K562 (cell line): ENCODE measurements around the gene IFNGR1. TPM values are rescaled to one million over a fixed set of nuclear protein-coding genes. Genes with fewer than 3 reads are reported as not detected.

Experiments
- CEBPB ChIP-seq: fragments of 450-650 bp; IDR thresholded peaks from 2 replicates; pipeline ENCODE4 v1.6.1; 2016; ENCODE audit warnings: missing genetic modification characterization, missing compliant biosample characterization
- HDAC8 ChIP-seq: fragments of 450-650 bp; IDR thresholded peaks from 2 replicates; pipeline ENCODE4 v1.6.1; 2016; ENCODE audit warnings: mild to moderate bottlenecking, missing genetic modification characterization, moderate library complexity, missing compliant biosample characterization
- JUND ChIP-seq, 2 experiments: IDR thresholded peaks; 2 replicates in 1 of 2; 3 replicates in 1 of 2; pipeline ENCODE4 v1.6.1; 2011; ENCODE audit warnings: borderline replicate concordance in 2 of 2, low read depth in 2 of 2, low read length in 2 of 2, improper control_type of control experiment in 1 of 2, missing biosample characterization in 1 of 2, missing genetic modification characterization in 1 of 2, missing genetic modification reagents in 1 of 2
- MBD1 ChIP-seq: fragments of 250-450 bp; sonication (Bioruptor Pico); IDR thresholded peaks from 2 replicates; pipeline ENCODE4 v1.8.0; 2022; ENCODE audit warnings: inconsistent platforms
- MCM7 ChIP-seq, 2 experiments: fragments of 450-650 bp; IDR thresholded peaks; 2 replicates each; pipeline ENCODE4 v1.6.1; 2016 to 2018
- MNT ChIP-seq, 2 experiments: fragments of 450-650 bp; conservative IDR thresholded peaks; 2 replicates each; pipeline ENCODE4 v1.6.1; 2017; ENCODE audit warnings: mild to moderate bottlenecking in 2 of 2, moderate library complexity in 2 of 2
- MTF1 ChIP-seq: fragments of 250-450 bp; sonication (Bioruptor Pico); IDR thresholded peaks from 2 replicates; pipeline ENCODE4 v1.9.0; 2021; ENCODE audit warnings: moderate library complexity, mild to moderate bottlenecking, inconsistent platforms, borderline replicate concordance
- NUFIP1 ChIP-seq: fragments of 450-650 bp; IDR thresholded peaks from 2 replicates; pipeline ENCODE4 v1.6.1; 2018; ENCODE audit not compliant: partially characterized antibody
- PATZ1 ChIP-seq: fragments of 250-450 bp; sonication (Bioruptor Pico); IDR thresholded peaks from 2 replicates; pipeline ENCODE4 v1.5.0; 2020; ENCODE audit warnings: mild to moderate bottlenecking, borderline replicate concordance
- POLR2AphosphoS5 ChIP-seq: IDR thresholded peaks from 2 replicates; pipeline ENCODE4 v1.6.1; 2011; ENCODE audit warnings: mild to moderate bottlenecking, low read depth, low read length, moderate library complexity; ENCODE audit not compliant: control insufficient read depth, insufficient read depth
- SOX6 ChIP-seq: fragments of 450-650 bp; IDR thresholded peaks from 2 replicates; pipeline ENCODE4 v1.6.1; 2014; ENCODE audit warnings: mild to moderate bottlenecking
- SP2 ChIP-seq: IDR thresholded peaks from 2 replicates; pipeline ENCODE4 v1.6.1; 2011; ENCODE audit warnings: mild to moderate bottlenecking, low read depth, low read length, moderate library complexity; ENCODE audit not compliant: poor library complexity, severe bottlenecking; ENCODE audit errors: extremely low read depth
- ZNF143 ChIP-seq: sonication (generic); formaldehyde crosslinking; IDR thresholded peaks from 2 replicates; pipeline ENCODE4 v1.9.0; 2022; ENCODE audit warnings: mild to moderate bottlenecking, missing genetic modification reagents
- ZNF311 ChIP-seq: fragments of 250-450 bp; sonication (Bioruptor Pico); IDR thresholded peaks from 2 replicates; pipeline ENCODE4 v1.4.0; 2020; ENCODE audit warnings: mild to moderate bottlenecking, moderate library complexity
- polyA plus RNA-seq, 8 experiments: library from polyadenylated mRNA; depleted of rRNA in 4 of 8; stranded (reverse) in 5 of 8; unstranded in 3 of 8; fragments of >200 nt; fragmentation: Nextera tagmentation in 2 of 8; fragmentation: Illumina TruSeq in 1 of 8; extraction: Ambion mirVana in 2 of 8; extraction: Trizol in 1 of 8; gene quantifications; 2 replicates each; pipeline versions ENCODE4 v1.2.1 to v1.2.3, GENCODE V29; 2011 to 2014; ENCODE audit warnings: inconsistent platforms in 1 of 8, missing spikeins in 1 of 8
- total RNA-seq, 7 experiments: library from RNA; depleted of rRNA in 6 of 7; stranded (reverse); fragments of >200 nt in 6 of 7; fragmentation: Illumina TruSeq in 2 of 7; extraction: Trizol in 2 of 7; gene quantifications; 2 replicates each; pipeline versions ENCODE4 v1.2.1 to v1.2.3, GENCODE V29; 2011 to 2021; ENCODE audit warnings: low replicate concordance in 1 of 7
- TF ChIP-seq, protein P1 (sequence below), 3 experiments: fragments of 200-800 bp in 1 of 3; sonication (Bioruptor generic) in 1 of 3; sonication (generic) in 1 of 3; formaldehyde crosslinking in 1 of 3; IDR thresholded peaks; 2 replicates each; pipeline versions ENCODE4 v1.6.1 to v1.8.0; 2016 to 2022; ENCODE audit warnings: mild to moderate bottlenecking in 2 of 3, missing compliant biosample characterization in 2 of 3, missing genetic modification characterization in 2 of 3, missing genetic modification reagents in 1 of 3
- TF ChIP-seq, protein P2 (sequence below): fragments of 250-450 bp; sonication (Bioruptor Pico); IDR thresholded peaks from 2 replicates; pipeline ENCODE4 v1.5.0; 2021
- TF ChIP-seq, protein P3 (sequence below): fragments of 450-650 bp; IDR thresholded peaks from one replicate; pipeline ENCODE4 v1.6.1; 2018; ENCODE audit warnings: mild to moderate bottlenecking, moderate library complexity; ENCODE audit not compliant: partially characterized antibody

IFNGR1 gene
- total and polyA plus RNA-seq, 9 of the 15 experiments (the other 6 are each of a cell fraction or from before 2014, with no cell fraction given): 14.7 to 47.0 (median 26.7) TPM

DNA sequence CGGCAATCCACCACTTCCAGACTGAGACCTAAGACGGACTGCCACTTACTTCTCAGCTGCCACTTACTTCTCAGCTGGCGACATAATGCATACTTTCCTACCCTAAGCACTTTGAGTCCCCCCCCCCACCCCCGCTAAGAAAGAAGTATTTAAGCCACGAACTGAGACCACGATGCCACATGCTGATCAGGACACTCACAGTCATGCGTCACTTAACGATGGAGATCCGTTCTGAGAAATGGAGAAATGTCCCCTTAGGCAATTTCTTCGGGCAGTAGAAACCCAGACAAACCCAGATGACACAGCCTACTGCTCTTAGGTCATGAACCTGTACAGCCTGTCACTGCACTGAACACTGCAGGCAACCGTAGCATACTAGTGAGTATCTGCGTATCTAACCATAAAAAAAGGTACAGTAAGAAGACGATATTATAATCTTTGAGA lies 690 bp downstream of the IFNGR1 start (continued):
- TF ChIP-seq, protein P1, sequence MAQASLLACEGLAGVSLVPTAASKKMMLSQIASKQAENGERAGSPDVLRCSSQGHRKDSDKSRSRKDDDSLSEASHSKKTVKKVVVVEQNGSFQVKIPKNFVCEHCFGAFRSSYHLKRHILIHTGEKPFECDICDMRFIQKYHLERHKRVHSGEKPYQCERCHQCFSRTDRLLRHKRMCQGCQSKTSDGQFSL (CRISPR knock-in tag; IDR thresholded peaks at IDR 0.05): peak; percentile 89
- TF ChIP-seq, protein P1 (tag; IDR thresholded peaks at IDR 0.05): no peak
- TF ChIP-seq SP2 (no peak), MTF1 (CRISPR knock-in tag) (no peak), MBD1 (no peak), POLR2AphosphoS5 (no peak), ZNF311 (CRISPR knock-in tag) (no peak), CEBPB (tag) (peak; percentile 26; the same call in 1 of the 2 replicates), HDAC8 (tag) (no peak), NUFIP1 (no peak), PATZ1 (CRISPR knock-in tag) (no peak), MCM7 (IDR thresholded peaks at IDR 0.05) (no peak), SOX6 (no peak), JUND (IDR thresholded peaks at IDR 0.05; ENCODE audit: borderline replicate concordance, low read depth, low read length) (no peak), JUND (tag; IDR thresholded peaks at IDR 0.05; ENCODE audit: borderline replicate concordance, low read depth, low read length) (peak; percentile 11; the same call in 1 of the 3 replicates), ZNF143 (0 out of 2 replicates have a peak, but pooled peaks have one; percentile 23), MNT (conservative IDR thresholded peaks at IDR 0.05) (0 out of 4 replicates have a peak, but pooled peaks of 1 of the 2 experiments have one; percentile 20)
- TF ChIP-seq, protein P2, sequence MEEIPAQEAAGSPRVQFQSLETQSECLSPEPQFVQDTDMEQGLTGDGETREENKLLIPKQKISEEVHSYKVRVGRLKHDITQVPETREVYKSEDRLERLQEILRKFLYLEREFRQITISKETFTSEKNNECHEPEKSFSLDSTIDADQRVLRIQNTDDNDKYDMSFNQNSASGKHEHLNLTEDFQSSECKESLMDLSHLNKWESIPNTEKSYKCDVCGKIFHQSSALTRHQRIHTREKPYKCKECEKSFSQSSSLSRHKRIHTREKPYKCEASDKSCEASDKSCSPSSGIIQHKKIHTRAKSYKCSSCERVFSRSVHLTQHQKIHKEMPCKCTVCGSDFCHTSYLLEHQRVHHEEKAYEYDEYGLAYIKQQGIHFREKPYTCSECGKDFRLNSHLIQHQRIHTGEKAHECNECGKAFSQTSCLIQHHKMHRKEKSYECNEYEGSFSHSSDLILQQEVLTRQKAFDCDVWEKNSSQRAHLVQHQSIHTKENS (CRISPR knock-in tag): no peak
- TF ChIP-seq, protein P3, sequence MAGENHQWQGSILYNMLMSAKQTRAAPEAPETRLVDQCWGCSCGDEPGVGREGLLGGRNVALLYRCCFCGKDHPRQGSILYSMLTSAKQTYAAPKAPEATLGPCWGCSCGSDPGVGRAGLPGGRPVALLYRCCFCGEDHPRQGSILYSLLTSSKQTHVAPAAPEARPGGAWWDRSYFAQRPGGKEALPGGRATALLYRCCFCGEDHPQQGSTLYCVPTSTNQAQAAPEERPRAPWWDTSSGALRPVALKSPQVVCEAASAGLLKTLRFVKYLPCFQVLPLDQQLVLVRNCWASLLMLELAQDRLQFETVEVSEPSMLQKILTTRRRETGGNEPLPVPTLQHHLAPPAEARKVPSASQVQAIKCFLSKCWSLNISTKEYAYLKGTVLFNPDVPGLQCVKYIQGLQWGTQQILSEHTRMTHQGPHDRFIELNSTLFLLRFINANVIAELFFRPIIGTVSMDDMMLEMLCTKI: no peak
